ENCODE measurements around the gene MTAP.

The MTAP gene

GRCh38 chr9:21802418-21803000 is at the start of gene MTAP:
Gene MTAP, plus strand, starts transcription at chr9:21802636. Its CDS starts 113 bp downstream, at chr9:21802749.
- peak; percentile 94 for DNase-seq

GRCh38 chr9:21753523-21753922 is 48.9 kb upstream of the MTAP start:
- no peak for DNase-seq

- no peak for DNase-seq
These were observed 47.7 kb upstream of the MTAP start for GRCh38 chr9:21754741-21755140.

- no peak for DNase-seq
These were observed 43.9 kb upstream of the MTAP start for GRCh38 chr9:21758540-21758939.

- DNase-seq: no peak
These were observed 41.0 kb upstream of the MTAP start for GRCh38 chr9:21761309-21761901.

- DNase-seq: no peak
These were observed 40.4 kb upstream of the MTAP start for GRCh38 chr9:21762064-21762463.

- no peak for DNase-seq
These were observed 37.6 kb upstream of the MTAP start for GRCh38 chr9:21764846-21765245.

GRCh38 chr9:21766096-21766495 is 36.3 kb upstream of the MTAP start:
- DNase-seq: no peak

GRCh38 chr9:21770871-21771560 is 31.4 kb upstream of the MTAP start:
- DNase-seq: no peak

GRCh38 chr9:21777701-21778100 is 24.7 kb upstream of the MTAP start:
- DNase-seq: no peak

- DNase-seq: no peak
These were observed 24.1 kb upstream of the MTAP start for GRCh38 chr9:21778304-21778703.

GRCh38 chr9:21779397-21779796 is 23.0 kb upstream of the MTAP start:
- no peak for DNase-seq

GRCh38 chr9:21781656-21782055 is 20.8 kb upstream of the MTAP start:
- no peak for DNase-seq

GRCh38 chr9:21782205-21782604 is 20.2 kb upstream of the MTAP start:
- no peak for DNase-seq

- no peak for DNase-seq
These were observed 13.7 kb upstream of the MTAP start for GRCh38 chr9:21788752-21789151.

- peak; percentile 65 for DNase-seq
These were observed 12.8 kb upstream of the MTAP start for GRCh38 chr9:21789541-21790037.

GRCh38 chr9:21795483-21795882 is 7.0 kb upstream of the MTAP start:
- no peak for DNase-seq

GRCh38 chr9:21796768-21797167 is 5.7 kb upstream of the MTAP start:
- no peak for DNase-seq

GRCh38 chr9:21800931-21801682 is 1.3 kb upstream of the MTAP start:
- no peak for DNase-seq

- peak; percentile 88 for DNase-seq
These were observed 586 bp upstream of the MTAP start for GRCh38 chr9:21801683-21802417.

- DNase-seq: peak; percentile 43
These were observed 1.2 kb downstream of the MTAP start for GRCh38 chr9:21803649-21804048.

- no peak for DNase-seq
These were observed 1.9 kb downstream of the MTAP start for GRCh38 chr9:21804331-21804730.

- DNase-seq: no peak
These were observed 2.4 kb downstream of the MTAP start for GRCh38 chr9:21804791-21805190.
